ENCODE measurements around the gene RFX2. TPM values are rescaled to one million over a fixed set of nuclear protein-coding genes. Genes with fewer than 3 reads are reported as not detected.

Gene RFX2
- total and polyA plus RNA-seq, 7 donors = 1.2 to 21.2 (median 14.3) TPM

DNA sequence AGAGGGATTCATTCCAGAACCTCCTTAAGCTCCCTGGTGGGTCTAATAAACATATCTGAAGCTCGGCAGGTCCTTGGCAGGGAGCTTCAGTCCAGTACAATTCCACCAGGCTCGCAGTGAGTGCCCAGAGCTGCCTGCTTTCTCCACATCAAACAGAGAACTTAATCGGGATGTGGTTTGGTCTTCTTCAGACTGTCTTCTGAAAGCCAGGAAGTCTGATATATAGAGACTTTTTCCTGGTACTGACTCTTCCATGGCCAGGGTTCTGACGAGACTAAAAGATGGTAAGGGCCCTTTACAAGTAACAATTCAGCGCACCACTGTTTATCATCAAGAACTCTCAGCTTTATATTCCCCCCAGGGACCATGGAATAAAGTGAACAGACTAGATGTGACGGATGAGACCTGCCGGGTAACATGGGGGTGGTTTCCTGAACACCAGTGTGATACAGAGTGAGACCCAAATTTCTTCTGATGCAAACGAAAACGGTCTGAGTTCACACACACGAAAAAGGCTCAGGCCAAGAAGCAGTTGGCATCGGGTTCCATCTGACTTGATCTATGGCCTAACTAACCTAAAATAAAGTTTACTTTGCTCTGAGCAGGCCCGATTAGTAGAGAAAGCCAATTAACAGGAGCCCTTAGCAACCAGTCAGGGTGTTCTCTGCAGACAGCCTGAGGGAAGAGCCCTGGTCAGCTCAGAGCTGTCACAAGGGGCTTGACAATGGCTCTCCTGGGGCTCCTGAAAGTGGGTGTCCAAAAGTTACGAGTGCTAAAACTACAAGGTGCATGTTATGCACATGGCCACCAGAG, 161.3 kb downstream of the RFX2 start:
- Histone ChIP-seq H3K9me3 (no peaks in the 10 kb centered on the region), H3K27ac (peak overlapping the region; percentile 85 to 92 (median 88)), H3K4me3 (no peak overlapping the region), H3K4me1 (peaks cover 0 to 95% (median 92%) of the 10 kb centered on the region in 4 donors), H3K36me3 (no peaks in the 10 kb centered on the region), H3K27me3 (no peaks in the 10 kb centered on the region)
- DNase-seq = peak; percentile 90
- TF ChIP-seq POLR2A (IDR thresholded peaks at IDR 0.05) = no peak
- TF ChIP-seq EP300 (IDR thresholded peaks at IDR 0.05) = peak in 2 of 4 donors; percentile 20 to 26
- peak; percentile 60 to 76 (median 70) for TF ChIP-seq POLR2AphosphoS5 (IDR thresholded peaks at IDR 0.05)
- peak in 1 of 4 experiments; percentile 11 for TF ChIP-seq CTCF (IDR thresholded peaks at IDR 0.05)
- WGBS, 2 donors = 61 to 84% methylated on average over 13 of the region's 13 CpGs
- intact Hi-C loops (cut with DNase I) = no loop called here

DNA sequence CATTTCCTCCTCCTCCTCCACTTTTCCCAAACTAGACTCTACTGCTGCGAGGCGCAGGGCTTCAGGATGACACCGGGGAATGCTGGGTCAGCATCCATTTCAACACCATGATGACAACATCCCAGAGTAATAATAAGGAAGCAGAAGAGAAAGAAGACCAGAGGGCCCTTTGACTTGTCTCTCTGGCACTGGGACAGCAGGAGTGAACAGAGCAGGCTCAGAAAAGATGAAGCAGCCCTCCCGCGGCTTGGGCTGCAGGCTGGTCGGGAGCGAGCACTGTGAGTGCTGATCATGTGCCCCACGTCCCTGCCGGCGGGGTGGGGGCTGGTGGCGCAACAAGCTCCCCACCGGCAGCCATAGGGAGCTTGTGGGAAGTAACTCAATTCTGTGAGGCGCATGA, 162.9 kb downstream of the RFX2 start:
- Histone ChIP-seq H3K9me3 (no peaks in the 10 kb centered on the region), H3K4me1 (peaks cover 0 to 95% (median 92%) of the 10 kb centered on the region in 4 donors), H3K4me3 (peak overlapping the region in 2 of 4 donors; percentile 1 to 5), H3K27ac (peak overlapping the region; percentile 85 to 92 (median 88)), H3K27me3 (no peaks in the 10 kb centered on the region), H3K36me3 (no peaks in the 10 kb centered on the region)
- TF ChIP-seq CTCF (IDR thresholded peaks at IDR 0.05) (no peak), EP300 (IDR thresholded peaks at IDR 0.05) (peak in 2 of 4 donors; percentile 6 to 52), POLR2A (IDR thresholded peaks at IDR 0.05) (no peak), POLR2AphosphoS5 (IDR thresholded peaks at IDR 0.05) (peak in 3 of 4 donors; percentile 35 to 61 (median 52))
- intact Hi-C loops (cut with DNase I) = no loop called here
- peak; percentile 94 for DNase-seq
- 73 to 76% methylated on average over 13 of the region's 13 CpGs for WGBS, 2 donors

- TF ChIP-seq CTCF (IDR thresholded peaks at IDR 0.05) = no peak
- TF ChIP-seq EP300 (IDR thresholded peaks at IDR 0.05) = no peak
- no peak for TF ChIP-seq POLR2A (IDR thresholded peaks at IDR 0.05)
- TF ChIP-seq POLR2AphosphoS5 (IDR thresholded peaks at IDR 0.05) = no peak
- DNase-seq = no peak
- Histone ChIP-seq H3K9me3 (no peaks in the 10 kb centered on the region), H3K4me3 (no peak overlapping the region), H3K27ac (peak overlapping the region; percentile 61 to 78 (median 76)), H3K36me3 (peaks cover 0 to 27% (median 9%) of the 10 kb centered on the region in 4 donors), H3K27me3 (no peaks in the 10 kb centered on the region), H3K4me1 (peaks cover 0 to 79% (median 67%) of the 10 kb centered on the region in 4 donors)
- WGBS, 2 donors = 76 to 88% methylated on average over 10 of the region's 10 CpGs
- intact Hi-C loops (cut with DNase I) = loop anchor here (5.0 kb wide), 1 partner anchor 36 kb away; no protein-coding TSS in a partner anchor
Observed at GRCh38 chr19:5943623-5944022, 166.7 kb downstream of the RFX2 start.

Other genes starting within 250 kb of the RFX2 start
- gene FUT5, start 240.0 kb downstream of the RFX2 start, total RNA-seq = not detected
- gene FUT5, start 240.0 kb downstream of the RFX2 start, polyA plus RNA-seq = not detected
- 100 to 1,000 TPM; 242 to 447 (median 353) TPM for gene NDUFA11, start 206.7 kb downstream of the RFX2 start, total RNA-seq
- 100 to 1,000 TPM; 363 to 450 (median 395) TPM for gene NDUFA11, start 206.7 kb downstream of the RFX2 start, polyA plus RNA-seq
- 10 to 100 TPM in 1 of 4 donors, 1 to 10 TPM in 3; 6.1 to 14.4 (median 8.1) TPM for gene VMAC, start 205.6 kb downstream of the RFX2 start, total RNA-seq
- 1 to 10 TPM; 1.6 to 6.4 (median 2.4) TPM for gene VMAC, start 205.6 kb downstream of the RFX2 start, polyA plus RNA-seq
- 10 to 100 TPM in 2 of 4 donors, 1 to 10 TPM in 2; 4.9 to 18.6 (median 9.7) TPM for gene CAPS, start 196.2 kb downstream of the RFX2 start, total RNA-seq
- 10 to 100 TPM in 1 of 3 donors, 1 to 10 TPM in 2; 3.6 to 13.7 (median 3.7) TPM for gene CAPS, start 196.2 kb downstream of the RFX2 start, polyA plus RNA-seq
- gene RANBP3, start 132.4 kb downstream of the RFX2 start, total RNA-seq = 10 to 100 TPM; 63.1 to 86.4 (median 82.7) TPM
- 10 to 100 TPM; 27.0 to 47.5 (median 27.6) TPM for gene RANBP3, start 132.4 kb downstream of the RFX2 start, polyA plus RNA-seq
- not detected for gene ACSBG2, start 25.2 kb upstream of the RFX2 start, total RNA-seq
- gene ACSBG2, start 25.2 kb upstream of the RFX2 start, polyA plus RNA-seq = under 1 TPM in 1 of 3 donors, not detected in 2; 0.06 TPM
- 10 to 100 TPM; 12.5 to 20.8 (median 17.6) TPM for gene MLLT1, start 169.5 kb upstream of the RFX2 start, total RNA-seq
- gene MLLT1, start 169.5 kb upstream of the RFX2 start, polyA plus RNA-seq = 10 to 100 TPM in 2 of 3 donors, 1 to 10 TPM in 1; 9.9 to 25.5 (median 15.0) TPM
- gene ACER1, start 223.1 kb upstream of the RFX2 start, total RNA-seq = not detected
- under 1 TPM in 1 of 3 donors, not detected in 2; 0.19 TPM for gene ACER1, start 223.1 kb upstream of the RFX2 start, polyA plus RNA-seq